ENCODE measurements around the gene DBN1. TPM values are rescaled to one million over a fixed set of nuclear protein-coding genes. Genes with fewer than 3 reads are reported as not detected.

DBN1 gene
- total and polyA plus RNA-seq, 9 of the 15 experiments (the other 6 are each of a cell fraction or from before 2014, with no cell fraction given), result 0.25 to 87.2 (median 27.9) TPM

GRCh38 chr5:177516601-177517568 is 43.5 kb upstream of the DBN1 start, which contains the start of gene DDX41 (continued):
- TF ChIP-seq KLF1 (tag; IDR thresholded peaks at IDR 0.05) (peak; percentile 64; the same call in 1 of the 2 replicates), NBN (IDR thresholded peaks at IDR 0.05; ENCODE audit: low read depth) (peak; percentile 88; the same call in 1 of the 2 replicates), E2F1 (CRISPR knock-in tag; IDR thresholded peaks at IDR 0.05) (no peak), ZNF146 (CRISPR knock-in tag; IDR thresholded peaks at IDR 0.05; ENCODE audit: unreplicated experiment) (no peak), DEAF1 (CRISPR knock-in tag; IDR thresholded peaks at IDR 0.05) (0 out of 2 replicates have a peak, but pooled peaks have one; percentile 37), PATZ1 (CRISPR knock-in tag; IDR thresholded peaks at IDR 0.05; ENCODE audit: borderline replicate concordance) (no peak), SMAD1 (IDR thresholded peaks at IDR 0.05; ENCODE audit: low read depth, low read length, partially characterized antibody) (peak; percentile 56), USF1 (CRISPR knock-in tag; IDR thresholded peaks at IDR 0.05) (peak; percentile 61; the same call in 1 of the 2 replicates), CBFB (CRISPR knock-in tag; IDR thresholded peaks at IDR 0.05) (peak; percentile 61; the same call in 1 of the 2 replicates), PCBP1 (IDR thresholded peaks at IDR 0.05; ENCODE audit: low read depth, low read length, poor library complexity, severe bottlenecking) (peak; percentile 65), BHLHE40 (IDR thresholded peaks at IDR 0.05; ENCODE audit: low read length) (no peak), PHF21A (IDR thresholded peaks at IDR 0.05; ENCODE audit: borderline replicate concordance, low read depth) (0 out of 2 replicates have a peak, but pooled peaks have one; percentile 55), ERF (CRISPR knock-in tag; IDR thresholded peaks at IDR 0.05) (peak; percentile 91), ETS1 (conservative IDR thresholded peaks at IDR 0.05; ENCODE audit: control insufficient read depth, low read depth, low read length) (peak; percentile 73; the same call in 1 of the 2 replicates), ZNF57 (CRISPR knock-in tag; IDR thresholded peaks at IDR 0.05) (no peak), STAG1 (CRISPR knock-in tag; IDR thresholded peaks at IDR 0.05; ENCODE audit: borderline replicate concordance) (0 out of 2 replicates have a peak, but pooled peaks have one; percentile 32), ZBTB17 (CRISPR knock-in tag; IDR thresholded peaks at IDR 0.05) (peak; percentile 89), HNRNPLL (IDR thresholded peaks at IDR 0.05; ENCODE audit: low read depth, low read length, poor library complexity, severe bottlenecking) (peak; percentile 74), TCF15 (CRISPR knock-in tag; IDR thresholded peaks at IDR 0.05) (no peak)

Measured in K562 (cell line).